Smooth muscle cell (in vitro differentiated cells): ENCODE data around the gene MTF2. TPM values are rescaled to one million over a fixed set of nuclear protein-coding genes. Genes with fewer than 3 reads are reported as not detected.

Experiments
- DNase-seq: peaks from one replicate; lab custom pipeline; 2025; ENCODE audit not compliant: unreplicated experiment; lab: John Stamatoyannopoulos, UW
- H2AFZ ChIP-seq: fragments of 200-600 bp; sonication (generic); 2 replicates; pipeline ENCODE4 v1.6.0; 2016; ENCODE audit warnings: antibody characterized with exemption, low read depth, mild to moderate bottlenecking
- H3F3A ChIP-seq: fragments of 200-600 bp; sonication (generic); 2 replicates; pipeline ENCODE4 v1.6.0; 2017; ENCODE audit warnings: antibody characterized with exemption, low read depth
- H3K27ac ChIP-seq: fragments of 200-600 bp; sonication (generic); 2 replicates; pipeline ENCODE4 v1.5.1; 2016; ENCODE audit warnings: low read depth, mild to moderate bottlenecking
- H3K27me3 ChIP-seq: fragments of 200-600 bp; sonication (generic); 2 replicates; pipeline ENCODE4 v1.6.1; 2016; ENCODE audit warnings: low read depth, mild to moderate bottlenecking
- H3K36me3 ChIP-seq: fragments of 200-600 bp; sonication (generic); 2 replicates; pipeline ENCODE4 v1.5.1; 2016; ENCODE audit warnings: low read depth
- H3K4me1 ChIP-seq: fragments of 200-600 bp; sonication (generic); 2 replicates; pipeline ENCODE4 v1.5.1; 2016; ENCODE audit warnings: low read depth
- H3K4me2 ChIP-seq: fragments of 200-600 bp; sonication (generic); 2 replicates; pipeline ENCODE4 v1.6.0; 2016; ENCODE audit warnings: mild to moderate bottlenecking
- H3K4me3 ChIP-seq: fragments of 200-600 bp; sonication (generic); 2 replicates; pipeline ENCODE4 v1.5.1; 2016; ENCODE audit warnings: mild to moderate bottlenecking
- H3K79me2 ChIP-seq: fragments of 200-600 bp; sonication (generic); 2 replicates; pipeline ENCODE4 v1.6.0; 2016; ENCODE audit warnings: low read depth, mild to moderate bottlenecking
- H3K9ac ChIP-seq: fragments of 200-600 bp; sonication (generic); 2 replicates; pipeline ENCODE4 v1.6.0; 2016; ENCODE audit warnings: low read depth
- H3K9me3 ChIP-seq: fragments of 200-600 bp; sonication (generic); replicated peaks from 2 replicates; pipeline ENCODE4 v1.5.1; 2016; ENCODE audit warnings: low read depth
- H4K20me1 ChIP-seq: fragments of 200-600 bp; sonication (generic); 2 replicates; pipeline ENCODE4 v1.6.0; 2016; ENCODE audit warnings: low read depth
- CTCF ChIP-seq: fragments of 200-600 bp; sonication (generic); IDR thresholded peaks from 2 replicates; pipeline ENCODE4 v1.5.1; 2017; ENCODE audit warnings: borderline replicate concordance, mild to moderate bottlenecking, antibody characterized with exemption; ENCODE audit not compliant: insufficient read depth, poor library complexity, severe bottlenecking
- WGBS: methylation state at CpG from one replicate; pipeline ENCODE4 v1.1.7; 2016; ENCODE audit warnings: low lambda C conversion rate; 5-methylcytosine and 5-hydroxymethylcytosine counted together
- polyA plus RNA-seq: library from polyadenylated mRNA; unstranded; fragments of >200 nt; fragmentation: Nextera tagmentation; extraction: Ambion mirVana; gene quantifications from 2 replicates; pipeline ENCODE4 v1.2.1, GENCODE V29; 2016
- total RNA-seq: library from RNA; depleted of rRNA; stranded (reverse); fragments of >200 nt; gene quantifications from 2 replicates; pipeline ENCODE4 v1.2.3, GENCODE V29; 2014

Gene MTF2
- total and polyA plus RNA-seq, 2 experiments from 2014 or later, result 41.2 to 43.1 TPM

GRCh38 chr1:93061895-93062792 lies 16.9 kb upstream of the MTF2 start:
- H3K4me2 ChIP-seq, result no peak overlapping the region
- 66% methylated on average over 3 of the region's 3 CpGs for WGBS
- no peak overlapping the region for H2AFZ ChIP-seq
- no peak overlapping the region for H3K27ac ChIP-seq
- H3K9me3 ChIP-seq, result no peaks in the 10 kb centered on the region
- no peak overlapping the region for H3K9ac ChIP-seq
- peaks cover 5% of the 10 kb centered on the region for H3K27me3 ChIP-seq
- H3K79me2 ChIP-seq, result no peaks in the 10 kb centered on the region
- H3K36me3 ChIP-seq, result no peaks in the 10 kb centered on the region
- H3K4me1 ChIP-seq, result no peaks in the 10 kb centered on the region
- no peak for DNase-seq
- no peaks in the 10 kb centered on the region for H3F3A ChIP-seq
- H4K20me1 ChIP-seq, result no peaks in the 10 kb centered on the region
- H3K4me3 ChIP-seq, result no peak overlapping the region
- TF ChIP-seq CTCF, result peak; percentile 29

- Histone ChIP-seq H3K79me2 (peaks cover 21% of the 10 kb centered on the region), H3K4me2 (no peak overlapping the region), H3K4me1 (peaks cover 10% of the 10 kb centered on the region), H3K9ac (no peak overlapping the region), H2AFZ (no peak overlapping the region), H4K20me1 (peaks cover 9% of the 10 kb centered on the region), H3K9me3 (no peaks in the 10 kb centered on the region), H3K36me3 (no peaks in the 10 kb centered on the region), H3F3A (peaks cover 10% of the 10 kb centered on the region), H3K4me3 (no peak overlapping the region), H3K27me3 (no peaks in the 10 kb centered on the region), H3K27ac (no peak overlapping the region)
- DNase-seq, result no peak
- no peak for TF ChIP-seq CTCF
- WGBS, result 81% methylated on average over 4 of the region's 4 CpGs
Measured at GRCh38 chr1:93076268-93076667, 2.8 kb upstream of the MTF2 start.

GRCh38 chr1:93078203-93078602 lies 880 bp upstream of the MTF2 start:
- Histone ChIP-seq H3K4me3 (peak overlapping the region; percentile 99), H3K27me3 (no peaks in the 10 kb centered on the region), H3F3A (peaks cover 10% of the 10 kb centered on the region), H3K4me1 (peaks cover 22% of the 10 kb centered on the region), H3K4me2 (peak overlapping the region; percentile 86), H3K9ac (peak overlapping the region; percentile 96), H3K9me3 (no peaks in the 10 kb centered on the region), H2AFZ (peak overlapping the region; percentile 99), H3K79me2 (peaks cover 41% of the 10 kb centered on the region), H3K27ac (peak overlapping the region; percentile 93), H3K36me3 (no peaks in the 10 kb centered on the region), H4K20me1 (peaks cover 28% of the 10 kb centered on the region)
- WGBS, result 60% methylated on average over 3 of the region's 3 CpGs
- DNase-seq, result no peak
- no peak for TF ChIP-seq CTCF
